ENCODE data around the gene CD6. TPM values are rescaled to one million over a fixed set of nuclear protein-coding genes. Genes with fewer than 3 reads are reported as not detected.
"Not testable (repeated sequence)": the region's sequence is repeated elsewhere in the genome, so short reads cannot be mapped to it uniquely, and the experiment has no call there.

Gene CD6
- total and polyA plus RNA-seq, 7 donors, result under 0.01 to 14.1 (median 0.98) TPM; not detected in 1

DNA sequence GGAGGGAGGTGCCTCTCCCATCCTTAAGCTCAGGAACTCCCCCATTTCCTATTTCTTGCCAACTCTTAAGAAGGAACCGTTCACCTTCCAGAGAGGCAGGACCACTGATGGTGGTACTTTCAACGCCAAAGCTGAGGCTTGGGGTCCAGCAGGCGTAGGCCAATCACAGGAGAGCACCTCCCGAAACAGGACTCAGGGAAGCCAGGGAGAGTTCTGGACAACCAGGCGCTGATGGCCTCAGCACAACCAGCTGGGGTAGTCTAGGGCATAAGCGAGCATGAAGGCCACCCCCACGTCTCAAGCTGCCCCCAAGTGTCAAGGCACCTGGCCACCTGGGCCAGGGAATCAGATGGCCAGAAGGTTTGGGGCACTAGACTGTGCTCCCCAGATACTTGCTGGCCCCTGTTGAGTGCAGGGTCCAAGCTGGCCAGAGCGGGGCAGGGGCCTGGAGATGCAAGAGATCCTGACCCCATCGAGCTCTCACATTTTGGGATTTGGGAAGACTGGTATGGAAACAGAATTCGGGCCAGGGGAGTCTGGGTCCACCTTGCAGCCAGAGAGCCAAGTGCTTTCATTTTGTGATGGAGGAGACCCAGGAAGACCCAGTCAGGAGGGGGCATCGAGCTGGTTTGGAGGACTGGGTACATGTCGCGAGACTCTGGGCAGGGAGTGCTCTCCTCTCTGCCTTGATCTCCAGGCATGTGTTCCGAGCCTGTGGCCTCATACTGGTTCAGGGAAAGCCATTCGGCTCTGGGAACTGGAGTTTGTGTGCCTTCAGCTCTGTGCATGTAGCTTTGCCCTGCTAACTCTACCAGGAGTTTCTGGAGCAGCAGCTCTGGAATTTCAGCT, 926 bp downstream of the CD6 start:
- no peaks in the 10 kb centered on the region for H3K36me3 ChIP-seq
- H3K4me3 ChIP-seq, result no peak overlapping the region
- 73 to 83% methylated on average over 15 of the region's 15 CpGs for WGBS, 2 donors
- H3K27me3 ChIP-seq, result no peaks in the 10 kb centered on the region
- H3K27ac ChIP-seq, result no peak overlapping the region
- intact Hi-C loops (cut with DNase I), result no loop called here
- TF ChIP-seq POLR2AphosphoS5 (IDR thresholded peaks at IDR 0.05), result no peak
- TF ChIP-seq, protein P1, sequence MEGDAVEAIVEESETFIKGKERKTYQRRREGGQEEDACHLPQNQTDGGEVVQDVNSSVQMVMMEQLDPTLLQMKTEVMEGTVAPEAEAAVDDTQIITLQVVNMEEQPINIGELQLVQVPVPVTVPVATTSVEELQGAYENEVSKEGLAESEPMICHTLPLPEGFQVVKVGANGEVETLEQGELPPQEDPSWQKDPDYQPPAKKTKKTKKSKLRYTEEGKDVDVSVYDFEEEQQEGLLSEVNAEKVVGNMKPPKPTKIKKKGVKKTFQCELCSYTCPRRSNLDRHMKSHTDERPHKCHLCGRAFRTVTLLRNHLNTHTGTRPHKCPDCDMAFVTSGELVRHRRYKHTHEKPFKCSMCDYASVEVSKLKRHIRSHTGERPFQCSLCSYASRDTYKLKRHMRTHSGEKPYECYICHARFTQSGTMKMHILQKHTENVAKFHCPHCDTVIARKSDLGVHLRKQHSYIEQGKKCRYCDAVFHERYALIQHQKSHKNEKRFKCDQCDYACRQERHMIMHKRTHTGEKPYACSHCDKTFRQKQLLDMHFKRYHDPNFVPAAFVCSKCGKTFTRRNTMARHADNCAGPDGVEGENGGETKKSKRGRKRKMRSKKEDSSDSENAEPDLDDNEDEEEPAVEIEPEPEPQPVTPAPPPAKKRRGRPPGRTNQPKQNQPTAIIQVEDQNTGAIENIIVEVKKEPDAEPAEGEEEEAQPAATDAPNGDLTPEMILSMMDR (IDR thresholded peaks at IDR 0.05), result no peak
- TF ChIP-seq POLR2A (IDR thresholded peaks at IDR 0.05), result no peak
- no peak for TF ChIP-seq EP300 (IDR thresholded peaks at IDR 0.05)
- no peaks in the 10 kb centered on the region for H3K4me1 ChIP-seq
- DNase-seq, result no peak
- no peaks in the 10 kb centered on the region for H3K9me3 ChIP-seq

DNA sequence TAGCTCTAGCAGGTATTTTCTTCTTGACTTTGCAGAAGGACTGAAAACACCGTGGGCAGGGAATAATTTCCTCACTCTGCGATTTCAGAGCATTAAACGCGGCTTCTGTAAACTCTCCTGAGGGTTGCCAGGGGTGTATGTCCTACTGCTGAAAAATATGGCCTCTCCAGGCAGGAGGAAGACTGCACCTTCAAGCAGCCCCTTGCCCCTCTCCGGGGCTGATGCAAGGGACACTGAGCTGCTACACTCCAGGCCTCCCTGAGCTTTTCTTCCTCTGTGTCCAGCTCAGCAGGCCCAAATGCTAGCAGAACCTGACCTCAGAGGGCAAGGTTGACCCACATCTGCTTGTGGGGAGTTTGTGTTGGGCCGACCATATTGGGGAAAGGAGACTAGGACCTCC, 2.2 kb downstream of the CD6 start:
- 71 to 77% methylated on average over 6 of the region's 6 CpGs for WGBS, 2 donors
- Histone ChIP-seq H3K4me3 (no peak overlapping the region), H3K27me3 (no peaks in the 10 kb centered on the region), H3K4me1 (no peaks in the 10 kb centered on the region), H3K36me3 (no peaks in the 10 kb centered on the region), H3K27ac (no peak overlapping the region), H3K9me3 (no peaks in the 10 kb centered on the region)
- no peak for DNase-seq
- TF ChIP-seq, protein P1 (IDR thresholded peaks at IDR 0.05), result no peak
- no peak for TF ChIP-seq EP300 (IDR thresholded peaks at IDR 0.05)
- TF ChIP-seq POLR2AphosphoS5 (IDR thresholded peaks at IDR 0.05), result no peak
- TF ChIP-seq POLR2A (IDR thresholded peaks at IDR 0.05), result no peak
- intact Hi-C loops (cut with DNase I), result no loop called here

DNA sequence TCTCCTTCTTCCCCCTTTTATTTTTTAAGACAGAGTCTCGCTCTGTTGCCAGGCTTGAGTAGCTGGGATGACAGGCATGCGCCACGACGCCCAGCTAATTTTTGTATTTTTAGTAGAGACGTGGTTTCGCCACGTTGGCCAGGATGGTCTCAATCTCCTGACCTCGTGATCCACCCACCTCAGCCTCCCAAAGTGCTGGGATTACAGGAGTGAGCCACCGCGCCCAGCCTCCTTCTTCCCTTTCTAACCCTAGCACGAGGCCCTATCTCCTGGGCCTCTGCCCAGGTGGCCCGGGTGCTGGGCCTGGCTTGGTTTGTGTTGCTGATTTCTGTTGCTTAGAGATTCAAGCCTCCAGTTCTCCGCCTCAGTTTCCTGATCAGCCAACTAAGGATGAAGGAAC, 2.8 kb downstream of the CD6 start:
- H3K27me3 ChIP-seq; DNase-seq; H3K4me1 ChIP-seq; H3K9me3 ChIP-seq; H3K27ac ChIP-seq; H3K36me3 ChIP-seq; H3K4me3 ChIP-seq; intact Hi-C loops (cut with DNase I): not testable (repeated sequence)
- WGBS, 2 donors, result 69 to 82% methylated on average over 13 of the region's 13 CpGs

DNA sequence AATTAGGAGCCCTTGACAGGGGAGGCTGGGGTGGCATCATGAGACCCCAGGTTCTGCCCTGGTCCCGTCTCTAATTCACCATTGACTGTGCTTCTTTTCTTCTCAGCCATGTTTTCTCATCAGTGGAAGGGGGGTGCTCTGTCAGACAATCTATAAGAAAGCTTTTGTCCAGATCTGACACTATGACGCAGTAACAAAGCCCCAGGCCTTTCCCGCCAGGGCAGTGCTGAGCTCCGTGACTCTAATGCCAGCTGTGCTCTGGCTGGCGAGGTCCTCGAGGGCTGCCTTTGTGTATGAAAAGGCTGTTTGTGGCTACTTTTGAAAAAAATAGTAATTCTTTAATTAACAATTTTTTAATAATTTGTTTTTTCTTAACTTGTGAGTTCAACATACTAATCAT, 3.2 kb downstream of the CD6 start:
- DNase-seq, result no peak

DNA sequence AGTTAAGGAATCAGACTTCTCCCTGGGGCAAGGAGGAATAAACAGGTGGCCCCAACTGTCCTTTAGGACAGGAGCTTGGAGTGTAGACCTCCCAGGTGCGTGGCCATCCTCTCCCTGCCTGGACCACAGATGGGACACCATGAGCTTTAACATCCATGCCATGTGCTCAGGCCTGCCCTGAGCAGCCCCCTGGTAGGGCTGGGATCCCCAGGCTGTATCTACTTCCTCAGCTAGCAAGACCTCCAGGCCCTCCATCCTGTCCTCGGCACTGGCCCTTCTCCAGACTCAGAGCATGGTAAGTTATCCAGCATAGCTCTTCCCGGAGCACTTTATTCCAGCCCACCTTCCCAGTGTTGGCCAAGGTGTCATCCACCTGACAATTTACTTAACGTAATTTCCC, 5.7 kb downstream of the CD6 start:
- WGBS, 2 donors, result 85 to 91% methylated on average over 4 of the region's 4 CpGs
- Histone ChIP-seq H3K27ac (no peak overlapping the region), H3K4me1 (no peaks in the 10 kb centered on the region), H3K36me3 (no peaks in the 10 kb centered on the region), H3K9me3 (no peaks in the 10 kb centered on the region), H3K4me3 (no peak overlapping the region), H3K27me3 (no peaks in the 10 kb centered on the region)
- no peak for DNase-seq
- intact Hi-C loops (cut with DNase I), result no loop called here
- TF ChIP-seq, protein P1 (IDR thresholded peaks at IDR 0.05), result no peak
- TF ChIP-seq POLR2AphosphoS5 (IDR thresholded peaks at IDR 0.05), result no peak
- TF ChIP-seq EP300 (IDR thresholded peaks at IDR 0.05), result no peak
- no peak for TF ChIP-seq POLR2A (IDR thresholded peaks at IDR 0.05)

More for the DNA sequence above, 3.2 kb downstream of the CD6 start:
- no peak for TF ChIP-seq POLR2AphosphoS5 (IDR thresholded peaks at IDR 0.05)
- TF ChIP-seq EP300 (IDR thresholded peaks at IDR 0.05), result no peak
- TF ChIP-seq POLR2A (IDR thresholded peaks at IDR 0.05), result no peak
- Histone ChIP-seq H3K4me1 (no peaks in the 10 kb centered on the region), H3K4me3 (no peak overlapping the region), H3K27ac (no peak overlapping the region), H3K36me3 (no peaks in the 10 kb centered on the region), H3K27me3 (no peaks in the 10 kb centered on the region), H3K9me3 (no peaks in the 10 kb centered on the region)
- WGBS, 2 donors, result 80 to 88% methylated on average over 6 of the region's 6 CpGs
- intact Hi-C loops (cut with DNase I), result no loop called here

DNA sequence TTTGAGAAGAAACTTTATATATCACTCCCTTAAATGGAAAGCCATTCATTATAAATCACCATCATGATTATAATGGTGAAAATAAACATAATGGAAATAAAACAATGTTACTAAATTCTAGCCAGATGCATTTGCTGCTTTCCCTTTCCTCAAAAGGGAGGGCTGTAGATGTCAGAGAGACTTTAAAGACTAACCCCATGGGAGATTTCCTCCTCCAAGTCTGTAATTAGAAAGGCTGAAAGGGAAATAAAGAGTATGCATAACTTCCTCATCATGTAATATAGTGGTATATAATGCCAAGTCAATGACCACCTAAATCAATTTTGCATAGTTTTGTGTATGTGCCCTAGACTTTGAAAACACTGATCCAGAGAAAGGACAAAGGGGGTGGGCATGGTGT, 6.4 kb downstream of the CD6 start:
- Histone ChIP-seq H3K9me3 (no peaks in the 10 kb centered on the region), H3K36me3 (no peaks in the 10 kb centered on the region), H3K27me3 (no peaks in the 10 kb centered on the region), H3K4me1 (no peaks in the 10 kb centered on the region), H3K4me3 (no peak overlapping the region), H3K27ac (no peak overlapping the region)
- intact Hi-C loops (cut with DNase I), result no loop called here
- no peak for TF ChIP-seq POLR2AphosphoS5 (IDR thresholded peaks at IDR 0.05)
- no peak for TF ChIP-seq EP300 (IDR thresholded peaks at IDR 0.05)
- TF ChIP-seq, protein P1 (IDR thresholded peaks at IDR 0.05), result no peak
- no peak for TF ChIP-seq POLR2A (IDR thresholded peaks at IDR 0.05)
- DNase-seq, result no peak
